GM23338 (cell line): Measurements from ENCODE around the gene CHN1. TPM values are rescaled to one million over a fixed set of nuclear protein-coding genes. Genes with fewer than 3 reads are reported as not detected.

Experiments
- ATAC-seq: fragments of 200-7000 bp; cut with Tn5 transposase; 3 replicates; pipeline ENCODE4 v1.9.1; 2020
- DNase-seq: peaks from one replicate; pipeline ENCODE4 v3.0.0-alpha.2; 2015; ENCODE audit warnings: low spot score
- H2AFZ ChIP-seq: fragments of 200-600 bp; sonication (generic); 2 replicates; pipeline ENCODE4 v1.8.0; 2016; ENCODE audit warnings: antibody characterized with exemption, mild to moderate bottlenecking, moderate library complexity
- H3F3A ChIP-seq: fragments of 200-600 bp; sonication (generic); replicated peaks from 2 replicates; pipeline ENCODE4 v1.8.0; 2017; ENCODE audit warnings: antibody characterized with exemption, mixed run types, low read depth
- H3K27ac ChIP-seq: fragments of 200-600 bp; sonication (generic); 2 replicates; pipeline ENCODE4 v1.6.1; 2016; ENCODE audit warnings: low read depth
- H3K27me3 ChIP-seq: fragments of 200-600 bp; sonication (generic); 2 replicates; pipeline ENCODE4 v1.8.0; 2016; ENCODE audit warnings: mild to moderate bottlenecking, mixed run types, moderate library complexity; ENCODE audit not compliant: insufficient read depth
- H3K36me3 ChIP-seq: fragments of 200-600 bp; sonication (generic); 2 replicates; pipeline ENCODE4 v1.8.0; 2016; ENCODE audit warnings: mild to moderate bottlenecking; ENCODE audit not compliant: insufficient read depth
- H3K4me1 ChIP-seq: fragments of 200-600 bp; sonication (generic); 2 replicates; pipeline ENCODE4 v1.8.0; 2016; ENCODE audit warnings: mild to moderate bottlenecking, moderate library complexity; ENCODE audit not compliant: insufficient read depth
- H3K4me2 ChIP-seq: fragments of 200-600 bp; sonication (generic); 2 replicates; pipeline ENCODE4 v1.7.1; 2017; ENCODE audit warnings: mixed run types
- H3K4me3 ChIP-seq: fragments of 200-600 bp; sonication (generic); 2 replicates; pipeline ENCODE4 v1.6.1; 2016; ENCODE audit warnings: mixed run types
- H3K79me2 ChIP-seq: fragments of 200-600 bp; sonication (generic); replicated peaks from 2 replicates; pipeline ENCODE4 v1.8.0; 2017; ENCODE audit warnings: mild to moderate bottlenecking; ENCODE audit not compliant: insufficient read depth
- H3K9me2 ChIP-seq: fragments of 200-600 bp; sonication (generic); 2 replicates; pipeline ENCODE4 v1.8.0; 2017; ENCODE audit not compliant: insufficient read depth
- H4K20me1 ChIP-seq: fragments of 200-600 bp; sonication (generic); replicated peaks from 2 replicates; pipeline ENCODE4 v1.8.0; 2017; ENCODE audit warnings: mild to moderate bottlenecking; ENCODE audit not compliant: insufficient read depth
- H3K27ac Mint-ChIP-seq: 2 replicates; pipeline ENCODE4 v1.8.0; 2020; ENCODE audit warnings: inconsistent platforms, mild to moderate bottlenecking, moderate library complexity, mixed read lengths
- H3K27me3 Mint-ChIP-seq: 3 replicates; pipeline ENCODE4 v1.8.0; 2022; ENCODE audit warnings: low read depth, mild to moderate bottlenecking, moderate library complexity, mixed read lengths, inconsistent platforms; ENCODE audit not compliant: insufficient read depth, poor library complexity
- H3K36me3 Mint-ChIP-seq: 3 replicates; pipeline ENCODE4 v1.8.0; 2021; ENCODE audit warnings: low read depth, mild to moderate bottlenecking, inconsistent platforms, moderate library complexity, mixed read lengths
- H3K4me1 Mint-ChIP-seq: 3 replicates; pipeline ENCODE4 v1.8.0; 2020; ENCODE audit warnings: mild to moderate bottlenecking, inconsistent platforms, mixed read lengths
- H3K4me3 Mint-ChIP-seq: 3 replicates; pipeline ENCODE4 v1.8.0; 2021; ENCODE audit warnings: moderate library complexity, mild to moderate bottlenecking, inconsistent platforms, mixed read lengths
- H3K9me3 Mint-ChIP-seq: 3 replicates; pipeline ENCODE4 v1.8.0; 2020; ENCODE audit warnings: moderate library complexity, mild to moderate bottlenecking, inconsistent platforms, mixed read lengths
- CREB1 ChIP-seq: fragments of 250-450 bp; sonication (Bioruptor Pico); IDR thresholded peaks from 2 replicates; pipeline ENCODE4 v1.5.0; 2020; ENCODE audit warnings: low read depth, mild to moderate bottlenecking, moderate library complexity
- EZH2 ChIP-seq: fragments of 200-600 bp; sonication (generic); IDR thresholded peaks from one replicate; pipeline ENCODE4 v1.8.0; 2017; ENCODE audit warnings: antibody characterized with exemption, mild to moderate bottlenecking, low read depth; ENCODE audit not compliant: unreplicated experiment
- JUNB ChIP-seq: IDR thresholded peaks from one replicate; pipeline ENCODE4 v1.6.1; 2016; ENCODE audit warnings: antibody characterized with exemption; ENCODE audit not compliant: unreplicated experiment
- NANOG ChIP-seq: IDR thresholded peaks from 2 replicates; pipeline ENCODE4 v1.6.1; 2016; ENCODE audit warnings: antibody characterized with exemption, borderline replicate concordance
- POLR2AphosphoS5 ChIP-seq: IDR thresholded peaks from 2 replicates; pipeline ENCODE4 v1.6.1; 2016; ENCODE audit warnings: antibody characterized with exemption, low read depth
- STAT1 ChIP-seq: IDR thresholded peaks from one replicate; pipeline ENCODE4 v1.6.1; 2016; ENCODE audit warnings: antibody characterized with exemption; ENCODE audit not compliant: unreplicated experiment
- ZNF114 ChIP-seq: fragments of 250-450 bp; sonication (Bioruptor Pico); IDR thresholded peaks from 2 replicates; pipeline ENCODE4 v1.5.0; 2020; ENCODE audit warnings: mild to moderate bottlenecking, moderate library complexity
- polyA plus RNA-seq: library from polyadenylated mRNA; unstranded; fragments of >200 nt; fragmentation: Nextera tagmentation; extraction: Ambion mirVana; gene quantifications from 2 replicates; pipeline ENCODE4 v1.2.1, GENCODE V29; 2016
- total RNA-seq: library from RNA; depleted of rRNA; stranded (reverse); fragments of >200 nt; shearing (Covaris generic); gene quantifications from 2 replicates; pipeline ENCODE4 v1.2.3, GENCODE V29; 2014
- TF ChIP-seq, protein P1 (sequence below): fragments of 250-450 bp; sonication (Bioruptor Pico); IDR thresholded peaks from 2 replicates; pipeline ENCODE4 v1.5.0; 2020; ENCODE audit warnings: mild to moderate bottlenecking, moderate library complexity
- TF ChIP-seq, protein P2 (sequence below): IDR thresholded peaks from 2 replicates; pipeline ENCODE4 v1.6.1; 2016; ENCODE audit warnings: antibody characterized with exemption
- TF ChIP-seq, protein P3 (sequence below), 2 experiments: fragments of 200-600 bp in 1 of 2; sonication (generic) in 1 of 2; conservative IDR thresholded peaks; 2 replicates each; pipeline versions ENCODE4 v1.5.1 to v1.6.1; 2016 to 2017; ENCODE audit warnings: antibody characterized with exemption in 2 of 2, low read depth in 2 of 2, mild to moderate bottlenecking in 2 of 2, moderate library complexity in 1 of 2

CHN1 gene
- total and polyA plus RNA-seq, 2 experiments from 2014 or later, result 28.1 to 36.5 TPM

DNA sequence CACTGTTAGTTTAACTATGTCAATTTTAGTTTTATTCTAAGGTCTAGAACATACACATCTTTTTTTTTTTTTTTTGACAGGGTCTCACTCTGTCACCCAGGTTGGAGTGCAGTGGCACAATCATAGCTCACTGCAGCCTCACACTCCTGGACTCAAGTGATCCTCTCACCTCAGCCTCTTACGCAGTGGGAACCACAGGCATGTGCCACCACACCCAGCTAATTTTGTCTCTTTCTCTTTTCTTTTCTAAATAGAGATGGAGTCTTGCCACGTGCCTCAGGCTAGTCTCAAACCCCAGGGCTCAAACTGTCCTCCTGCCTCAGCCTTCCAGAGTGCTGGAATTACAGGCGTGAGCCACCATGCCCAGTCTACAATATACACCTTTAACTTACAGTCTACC lies 171.4 kb downstream of the CHN1 start:
- no peak overlapping the region for H3K4me2 ChIP-seq
- no peaks in the 10 kb centered on the region for H3K27me3 ChIP-seq
- no peak overlapping the region for H2AFZ ChIP-seq
- H3K79me2 ChIP-seq, result no peaks in the 10 kb centered on the region; the same call in 1 of the 2 replicates
- H3K9me2 ChIP-seq, result no peaks in the 10 kb centered on the region
- peaks cover 34% of the 10 kb centered on the region for H3K4me1 Mint-ChIP-seq
- 0 out of 3 replicates have a peak, but pooled peaks cover 3% of the 10 kb centered on the region for H3K36me3 Mint-ChIP-seq
- H3K4me3 ChIP-seq, result no peak overlapping the region
- no peak overlapping the region; the same call in 1 of the 2 replicates for H3K27ac Mint-ChIP-seq
- no peaks in the 10 kb centered on the region for H4K20me1 ChIP-seq
- H3K27me3 Mint-ChIP-seq, result peaks cover 3% of the 10 kb centered on the region
- H3K36me3 ChIP-seq, result no peaks in the 10 kb centered on the region
- H3K27ac ChIP-seq, result no peak overlapping the region
- H3K9me3 Mint-ChIP-seq, result no peaks in the 10 kb centered on the region
- DNase-seq (no peak), ATAC-seq (no peak)
- H3F3A ChIP-seq, result no peaks in the 10 kb centered on the region
- H3K4me1 ChIP-seq, result peaks cover 29% of the 10 kb centered on the region
- no peak overlapping the region for H3K4me3 Mint-ChIP-seq
- TF ChIP-seq STAT1, result no peak
- no peak for TF ChIP-seq JUNB
- TF ChIP-seq NANOG, result no peak

DNA sequence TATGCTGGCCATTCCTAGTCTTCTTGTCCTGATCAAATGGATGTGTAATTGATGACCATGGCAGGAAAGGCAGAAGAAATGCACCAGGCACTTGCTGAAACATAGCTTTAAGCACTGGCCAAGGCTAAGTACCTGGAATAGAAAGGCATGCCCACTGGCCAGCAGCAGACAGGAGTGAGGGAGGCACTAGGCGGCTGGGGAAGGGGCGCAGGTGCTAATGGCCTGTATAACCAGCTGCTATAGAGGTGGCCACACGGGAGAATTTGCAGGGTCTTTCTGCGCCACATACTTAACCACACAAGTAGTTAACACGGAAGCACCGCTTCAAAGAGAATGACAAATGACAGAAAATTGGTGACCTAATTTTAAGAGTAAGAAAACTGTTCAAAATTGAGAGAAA lies 174.6 kb downstream of the CHN1 start:
- H3F3A ChIP-seq, result no peaks in the 10 kb centered on the region
- TF ChIP-seq EZH2, result no peak
- TF ChIP-seq, protein P1, sequence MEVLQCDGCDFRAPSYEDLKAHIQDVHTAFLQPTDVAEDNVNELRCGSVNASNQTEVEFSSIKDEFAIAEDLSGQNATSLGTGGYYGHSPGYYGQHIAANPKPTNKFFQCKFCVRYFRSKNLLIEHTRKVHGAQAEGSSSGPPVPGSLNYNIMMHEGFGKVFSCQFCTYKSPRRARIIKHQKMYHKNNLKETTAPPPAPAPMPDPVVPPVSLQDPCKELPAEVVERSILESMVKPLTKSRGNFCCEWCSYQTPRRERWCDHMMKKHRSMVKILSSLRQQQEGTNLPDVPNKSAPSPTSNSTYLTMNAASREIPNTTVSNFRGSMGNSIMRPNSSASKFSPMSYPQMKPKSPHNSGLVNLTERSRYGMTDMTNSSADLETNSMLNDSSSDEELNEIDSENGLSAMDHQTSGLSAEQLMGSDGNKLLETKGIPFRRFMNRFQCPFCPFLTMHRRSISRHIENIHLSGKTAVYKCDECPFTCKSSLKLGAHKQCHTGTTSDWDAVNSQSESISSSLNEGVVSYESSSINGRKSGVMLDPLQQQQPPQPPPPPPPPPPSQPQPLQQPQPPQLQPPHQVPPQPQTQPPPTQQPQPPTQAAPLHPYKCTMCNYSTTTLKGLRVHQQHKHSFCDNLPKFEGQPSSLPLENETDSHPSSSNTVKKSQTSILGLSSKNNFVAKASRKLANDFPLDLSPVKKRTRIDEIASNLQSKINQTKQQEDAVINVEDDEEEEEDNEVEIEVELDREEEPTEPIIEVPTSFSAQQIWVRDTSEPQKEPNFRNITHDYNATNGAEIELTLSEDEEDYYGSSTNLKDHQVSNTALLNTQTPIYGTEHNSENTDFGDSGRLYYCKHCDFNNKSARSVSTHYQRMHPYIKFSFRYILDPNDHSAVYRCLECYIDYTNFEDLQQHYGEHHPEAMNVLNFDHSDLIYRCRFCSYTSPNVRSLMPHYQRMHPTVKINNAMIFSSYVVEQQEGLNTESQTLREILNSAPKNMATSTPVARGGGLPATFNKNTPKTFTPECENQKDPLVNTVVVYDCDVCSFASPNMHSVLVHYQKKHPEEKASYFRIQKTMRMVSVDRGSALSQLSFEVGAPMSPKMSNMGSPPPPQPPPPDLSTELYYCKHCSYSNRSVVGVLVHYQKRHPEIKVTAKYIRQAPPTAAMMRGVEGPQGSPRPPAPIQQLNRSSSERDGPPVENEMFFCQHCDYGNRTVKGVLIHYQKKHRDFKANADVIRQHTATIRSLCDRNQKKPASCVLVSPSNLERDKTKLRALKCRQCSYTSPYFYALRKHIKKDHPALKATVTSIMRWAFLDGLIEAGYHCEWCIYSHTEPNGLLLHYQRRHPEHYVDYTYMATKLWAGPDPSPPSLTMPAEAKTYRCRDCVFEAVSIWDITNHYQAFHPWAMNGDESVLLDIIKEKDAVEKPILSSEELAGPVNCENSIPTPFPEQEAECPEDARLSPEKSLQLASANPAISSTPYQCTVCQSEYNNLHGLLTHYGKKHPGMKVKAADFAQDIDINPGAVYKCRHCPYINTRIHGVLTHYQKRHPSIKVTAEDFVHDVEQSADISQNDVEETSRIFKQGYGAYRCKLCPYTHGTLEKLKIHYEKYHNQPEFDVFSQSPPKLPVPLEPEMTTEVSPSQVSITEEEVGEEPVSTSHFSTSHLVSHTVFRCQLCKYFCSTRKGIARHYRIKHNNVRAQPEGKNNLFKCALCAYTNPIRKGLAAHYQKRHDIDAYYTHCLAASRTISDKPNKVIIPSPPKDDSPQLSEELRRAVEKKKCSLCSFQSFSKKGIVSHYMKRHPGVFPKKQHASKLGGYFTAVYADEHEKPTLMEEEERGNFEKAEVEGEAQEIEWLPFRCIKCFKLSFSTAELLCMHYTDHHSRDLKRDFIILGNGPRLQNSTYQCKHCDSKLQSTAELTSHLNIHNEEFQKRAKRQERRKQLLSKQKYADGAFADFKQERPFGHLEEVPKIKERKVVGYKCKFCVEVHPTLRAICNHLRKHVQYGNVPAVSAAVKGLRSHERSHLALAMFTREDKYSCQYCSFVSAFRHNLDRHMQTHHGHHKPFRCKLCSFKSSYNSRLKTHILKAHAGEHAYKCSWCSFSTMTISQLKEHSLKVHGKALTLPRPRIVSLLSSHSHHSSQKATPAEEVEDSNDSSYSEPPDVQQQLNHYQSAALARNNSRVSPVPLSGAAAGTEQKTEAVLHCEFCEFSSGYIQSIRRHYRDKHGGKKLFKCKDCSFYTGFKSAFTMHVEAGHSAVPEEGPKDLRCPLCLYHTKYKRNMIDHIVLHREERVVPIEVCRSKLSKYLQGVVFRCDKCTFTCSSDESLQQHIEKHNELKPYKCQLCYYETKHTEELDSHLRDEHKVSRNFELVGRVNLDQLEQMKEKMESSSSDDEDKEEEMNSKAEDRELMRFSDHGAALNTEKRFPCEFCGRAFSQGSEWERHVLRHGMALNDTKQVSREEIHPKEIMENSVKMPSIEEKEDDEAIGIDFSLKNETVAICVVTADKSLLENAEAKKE (CRISPR knock-in tag), result no peak
- TF ChIP-seq JUNB, result no peak
- no peak for TF ChIP-seq ZNF114 (CRISPR knock-in tag)
- TF ChIP-seq POLR2AphosphoS5, result no peak
- TF ChIP-seq CREB1 (CRISPR knock-in tag), result no peak
- no peak for TF ChIP-seq NANOG
- TF ChIP-seq STAT1, result no peak
- TF ChIP-seq, protein P2, sequence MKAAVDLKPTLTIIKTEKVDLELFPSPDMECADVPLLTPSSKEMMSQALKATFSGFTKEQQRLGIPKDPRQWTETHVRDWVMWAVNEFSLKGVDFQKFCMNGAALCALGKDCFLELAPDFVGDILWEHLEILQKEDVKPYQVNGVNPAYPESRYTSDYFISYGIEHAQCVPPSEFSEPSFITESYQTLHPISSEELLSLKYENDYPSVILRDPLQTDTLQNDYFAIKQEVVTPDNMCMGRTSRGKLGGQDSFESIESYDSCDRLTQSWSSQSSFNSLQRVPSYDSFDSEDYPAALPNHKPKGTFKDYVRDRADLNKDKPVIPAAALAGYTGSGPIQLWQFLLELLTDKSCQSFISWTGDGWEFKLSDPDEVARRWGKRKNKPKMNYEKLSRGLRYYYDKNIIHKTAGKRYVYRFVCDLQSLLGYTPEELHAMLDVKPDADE, result no peak
- TF ChIP-seq, protein P3, sequence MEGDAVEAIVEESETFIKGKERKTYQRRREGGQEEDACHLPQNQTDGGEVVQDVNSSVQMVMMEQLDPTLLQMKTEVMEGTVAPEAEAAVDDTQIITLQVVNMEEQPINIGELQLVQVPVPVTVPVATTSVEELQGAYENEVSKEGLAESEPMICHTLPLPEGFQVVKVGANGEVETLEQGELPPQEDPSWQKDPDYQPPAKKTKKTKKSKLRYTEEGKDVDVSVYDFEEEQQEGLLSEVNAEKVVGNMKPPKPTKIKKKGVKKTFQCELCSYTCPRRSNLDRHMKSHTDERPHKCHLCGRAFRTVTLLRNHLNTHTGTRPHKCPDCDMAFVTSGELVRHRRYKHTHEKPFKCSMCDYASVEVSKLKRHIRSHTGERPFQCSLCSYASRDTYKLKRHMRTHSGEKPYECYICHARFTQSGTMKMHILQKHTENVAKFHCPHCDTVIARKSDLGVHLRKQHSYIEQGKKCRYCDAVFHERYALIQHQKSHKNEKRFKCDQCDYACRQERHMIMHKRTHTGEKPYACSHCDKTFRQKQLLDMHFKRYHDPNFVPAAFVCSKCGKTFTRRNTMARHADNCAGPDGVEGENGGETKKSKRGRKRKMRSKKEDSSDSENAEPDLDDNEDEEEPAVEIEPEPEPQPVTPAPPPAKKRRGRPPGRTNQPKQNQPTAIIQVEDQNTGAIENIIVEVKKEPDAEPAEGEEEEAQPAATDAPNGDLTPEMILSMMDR (conservative IDR thresholded peaks at IDR 0.05; ENCODE audit: low read depth in 2 of 2), result no peak

More for the DNA sequence above, 174.6 kb downstream of the CHN1 start:
- Histone ChIP-seq H3K4me2 (no peak overlapping the region), H3K4me1 (peaks cover 38% of the 10 kb centered on the region), H3K27me3 (no peaks in the 10 kb centered on the region), H4K20me1 (no peaks in the 10 kb centered on the region), H3K27ac (no peak overlapping the region), H3K9me2 (no peaks in the 10 kb centered on the region), H2AFZ (no peak overlapping the region), H3K36me3 (no peaks in the 10 kb centered on the region), H3K4me3 (no peak overlapping the region), H3K79me2 (0 out of 2 replicates have a peak, but pooled peaks cover 2% of the 10 kb centered on the region)
- no peak overlapping the region for H3K27ac Mint-ChIP-seq
- ATAC-seq, result peak; percentile 14; the same call in 1 of the 3 replicates
- no peak for DNase-seq
- H3K9me3 Mint-ChIP-seq, result no peaks in the 10 kb centered on the region
- H3K36me3 Mint-ChIP-seq, result 0 out of 3 replicates have a peak, but pooled peaks cover 3% of the 10 kb centered on the region
- H3K4me3 Mint-ChIP-seq, result no peak overlapping the region
- peaks cover 39% of the 10 kb centered on the region for H3K4me1 Mint-ChIP-seq
- peaks cover 7% of the 10 kb centered on the region for H3K27me3 Mint-ChIP-seq
